Measurements from ENCODE around the gene ITPR2. TPM values are rescaled to one million over a fixed set of nuclear protein-coding genes. Genes with fewer than 3 reads are reported as not detected.

Gene ITPR2
- total RNA-seq, 1 donor, result 19.2 TPM

DNA sequence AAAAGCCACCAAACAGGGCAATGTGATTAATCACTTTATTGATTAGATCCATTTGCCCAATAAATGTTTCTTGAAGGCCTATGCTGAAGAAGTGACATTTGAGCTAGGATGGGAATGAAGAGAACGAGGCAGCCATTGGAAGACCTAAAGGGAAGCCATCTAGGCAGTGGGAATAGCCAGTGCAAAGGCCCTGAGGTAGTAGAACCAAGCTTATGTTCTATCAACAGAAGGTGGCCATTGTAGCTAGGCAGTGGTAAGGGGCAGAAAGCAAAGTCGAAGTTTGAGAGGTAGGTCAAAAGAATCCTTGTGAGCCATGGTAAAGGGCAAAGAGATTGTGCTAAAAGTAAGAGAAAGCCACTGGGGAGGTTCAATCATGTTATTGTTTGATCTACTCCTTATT, 173.1 kb downstream of the ITPR2 start:
- Histone ChIP-seq H3K9me3 (ENCODE audit: low read depth, low read length) (no peaks in the 10 kb centered on the region), H2AFZ (ENCODE audit: low read length) (no peak overlapping the region), H3K79me2 (ENCODE audit: insufficient read depth, low read length) (no peaks in the 10 kb centered on the region), H3K4me2 (ENCODE audit: insufficient read depth, low read length) (no peak overlapping the region), H3K36me3 (ENCODE audit: insufficient read depth, low read length) (no peaks in the 10 kb centered on the region), H3K4me1 (ENCODE audit: insufficient read depth, low read length) (peaks cover 5% of the 10 kb centered on the region), H3K27ac (ENCODE audit: low read depth, low read length) (no peak overlapping the region), H3K4me3 (ENCODE audit: insufficient read depth, low read length) (no peak overlapping the region), H3K27me3 (ENCODE audit: insufficient read depth, low read length) (no peaks in the 10 kb centered on the region), H4K20me1 (ENCODE audit: insufficient read depth, low read length) (no peaks in the 10 kb centered on the region)
- no peak for DNase-seq (ENCODE audit: insufficient read length, low spot score, missing footprints)
- TF ChIP-seq, protein P1, sequence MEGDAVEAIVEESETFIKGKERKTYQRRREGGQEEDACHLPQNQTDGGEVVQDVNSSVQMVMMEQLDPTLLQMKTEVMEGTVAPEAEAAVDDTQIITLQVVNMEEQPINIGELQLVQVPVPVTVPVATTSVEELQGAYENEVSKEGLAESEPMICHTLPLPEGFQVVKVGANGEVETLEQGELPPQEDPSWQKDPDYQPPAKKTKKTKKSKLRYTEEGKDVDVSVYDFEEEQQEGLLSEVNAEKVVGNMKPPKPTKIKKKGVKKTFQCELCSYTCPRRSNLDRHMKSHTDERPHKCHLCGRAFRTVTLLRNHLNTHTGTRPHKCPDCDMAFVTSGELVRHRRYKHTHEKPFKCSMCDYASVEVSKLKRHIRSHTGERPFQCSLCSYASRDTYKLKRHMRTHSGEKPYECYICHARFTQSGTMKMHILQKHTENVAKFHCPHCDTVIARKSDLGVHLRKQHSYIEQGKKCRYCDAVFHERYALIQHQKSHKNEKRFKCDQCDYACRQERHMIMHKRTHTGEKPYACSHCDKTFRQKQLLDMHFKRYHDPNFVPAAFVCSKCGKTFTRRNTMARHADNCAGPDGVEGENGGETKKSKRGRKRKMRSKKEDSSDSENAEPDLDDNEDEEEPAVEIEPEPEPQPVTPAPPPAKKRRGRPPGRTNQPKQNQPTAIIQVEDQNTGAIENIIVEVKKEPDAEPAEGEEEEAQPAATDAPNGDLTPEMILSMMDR (IDR thresholded peaks at IDR 0.05; ENCODE audit: extremely low read depth, low read depth, low read length), result no peak

DNA sequence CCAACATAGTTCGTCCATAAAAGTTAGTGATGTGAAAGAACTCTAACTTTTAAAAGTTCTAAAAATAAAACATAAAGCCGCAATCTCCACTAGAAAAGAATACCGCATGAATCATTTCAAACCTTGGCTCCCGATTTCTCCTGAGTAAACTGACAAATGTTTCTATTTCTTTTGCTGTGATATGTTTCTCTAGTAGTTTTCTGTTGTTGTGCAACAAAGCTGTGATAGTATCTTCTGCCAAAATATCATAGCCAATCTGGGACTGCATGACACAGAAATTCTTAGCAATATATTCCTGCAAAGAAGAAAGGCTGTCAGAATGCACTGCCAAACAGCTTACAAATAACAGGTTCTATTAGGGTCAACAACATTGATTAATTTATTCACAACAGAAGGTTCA, 174.0 kb downstream of the ITPR2 start:
- peak; percentile 92 for DNase-seq (ENCODE audit: insufficient read length, low spot score, missing footprints)
- TF ChIP-seq, protein P1 (IDR thresholded peaks at IDR 0.05; ENCODE audit: extremely low read depth, low read depth, low read length), result no peak
- H3K4me2 ChIP-seq (ENCODE audit: insufficient read depth, low read length), result no peak overlapping the region
- H2AFZ ChIP-seq (ENCODE audit: low read length), result no peak overlapping the region
- H3K36me3 ChIP-seq (ENCODE audit: insufficient read depth, low read length), result no peaks in the 10 kb centered on the region
- H3K4me3 ChIP-seq (ENCODE audit: insufficient read depth, low read length), result no peak overlapping the region
- no peaks in the 10 kb centered on the region for H3K79me2 ChIP-seq (ENCODE audit: insufficient read depth, low read length)
- H3K27me3 ChIP-seq (ENCODE audit: insufficient read depth, low read length), result no peaks in the 10 kb centered on the region
- H4K20me1 ChIP-seq (ENCODE audit: insufficient read depth, low read length), result no peaks in the 10 kb centered on the region
- peaks cover 5% of the 10 kb centered on the region for H3K4me1 ChIP-seq (ENCODE audit: insufficient read depth, low read length)
- no peaks in the 10 kb centered on the region for H3K9me3 ChIP-seq (ENCODE audit: low read depth, low read length)
- no peak overlapping the region for H3K27ac ChIP-seq (ENCODE audit: low read depth, low read length)

DNA sequence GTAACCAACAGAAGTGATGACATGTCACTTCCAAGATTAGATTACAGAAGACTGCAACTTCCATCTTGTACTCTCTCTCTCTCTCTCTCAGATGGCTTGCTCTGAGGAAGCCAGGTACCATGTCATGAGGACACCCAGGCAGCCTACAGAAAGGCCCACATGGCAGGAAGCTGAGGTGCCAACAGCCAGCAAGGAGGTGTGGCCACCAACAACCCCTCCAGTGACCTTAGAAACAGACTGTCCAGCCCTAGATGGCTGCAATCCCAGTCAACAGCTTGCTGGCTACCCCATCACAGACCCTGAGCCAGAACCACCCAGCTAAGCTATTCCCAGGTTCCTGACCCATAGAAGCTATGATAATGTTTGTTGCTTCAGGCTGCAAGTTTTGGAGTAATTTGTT, 178.4 kb downstream of the ITPR2 start:
- TF ChIP-seq, protein P1 (IDR thresholded peaks at IDR 0.05; ENCODE audit: extremely low read depth, low read depth, low read length), result no peak
- Histone ChIP-seq H4K20me1 (ENCODE audit: insufficient read depth, low read length) (no peaks in the 10 kb centered on the region), H2AFZ (ENCODE audit: low read length) (no peak overlapping the region), H3K4me1 (ENCODE audit: insufficient read depth, low read length) (peaks cover 5% of the 10 kb centered on the region), H3K4me3 (ENCODE audit: insufficient read depth, low read length) (no peak overlapping the region), H3K36me3 (ENCODE audit: insufficient read depth, low read length) (no peaks in the 10 kb centered on the region), H3K79me2 (ENCODE audit: insufficient read depth, low read length) (no peaks in the 10 kb centered on the region), H3K4me2 (ENCODE audit: insufficient read depth, low read length) (no peak overlapping the region), H3K27ac (ENCODE audit: low read depth, low read length) (no peak overlapping the region), H3K27me3 (ENCODE audit: insufficient read depth, low read length) (no peaks in the 10 kb centered on the region), H3K9me3 (ENCODE audit: low read depth, low read length) (no peaks in the 10 kb centered on the region)
- no peak for DNase-seq (ENCODE audit: insufficient read length, low spot score, missing footprints)

DNA sequence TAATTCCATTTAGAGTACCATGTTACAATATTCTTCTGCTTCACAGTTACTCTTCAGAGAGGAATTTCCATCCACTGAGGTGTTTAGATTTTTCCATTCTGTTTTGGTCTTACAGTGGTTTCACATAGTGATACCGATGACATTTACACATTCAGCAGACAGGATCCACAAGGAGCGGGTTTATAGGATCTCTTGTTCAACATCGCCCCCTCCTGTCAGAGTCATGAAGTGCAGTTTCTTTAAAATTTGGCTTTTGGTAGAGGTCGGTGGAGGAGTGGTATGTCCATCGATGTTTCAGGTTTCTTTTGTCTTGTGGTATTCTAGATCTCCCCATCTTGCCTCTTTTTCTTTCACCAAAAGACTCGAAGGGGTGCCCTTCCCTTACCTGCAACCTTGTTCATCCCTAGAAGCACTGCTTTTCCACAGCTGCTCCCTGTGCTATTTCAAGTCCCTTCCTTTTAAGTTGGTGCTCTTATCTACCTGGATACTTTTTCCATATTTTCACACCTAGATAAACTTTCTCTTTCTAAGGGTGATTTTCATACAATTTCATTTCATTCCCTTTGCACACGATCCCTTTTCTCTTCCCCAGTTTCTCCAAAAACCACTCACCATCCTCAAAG, 181.3 kb downstream of the ITPR2 start:
- H3K4me2 ChIP-seq (ENCODE audit: insufficient read depth, low read length), result no peak overlapping the region
- H2AFZ ChIP-seq (ENCODE audit: low read length), result no peak overlapping the region
- H3K79me2 ChIP-seq (ENCODE audit: insufficient read depth, low read length), result no peaks in the 10 kb centered on the region
- H4K20me1 ChIP-seq (ENCODE audit: insufficient read depth, low read length), result no peaks in the 10 kb centered on the region
- DNase-seq (ENCODE audit: insufficient read length, low spot score, missing footprints), result peak; percentile 42
- H3K4me3 ChIP-seq (ENCODE audit: insufficient read depth, low read length), result no peak overlapping the region
- no peaks in the 10 kb centered on the region for H3K27me3 ChIP-seq (ENCODE audit: insufficient read depth, low read length)
- H3K9me3 ChIP-seq (ENCODE audit: low read depth, low read length), result no peaks in the 10 kb centered on the region
- H3K27ac ChIP-seq (ENCODE audit: low read depth, low read length), result no peak overlapping the region
- H3K36me3 ChIP-seq (ENCODE audit: insufficient read depth, low read length), result no peaks in the 10 kb centered on the region
- TF ChIP-seq, protein P1 (IDR thresholded peaks at IDR 0.05; ENCODE audit: extremely low read depth, low read depth, low read length), result peak; percentile 86
- peaks cover 22% of the 10 kb centered on the region for H3K4me1 ChIP-seq (ENCODE audit: insufficient read depth, low read length)
